Omental fat pad (tissue), 4 donors: ENCODE measurements around the gene TRHDE. TPM values are rescaled to one million over a fixed set of nuclear protein-coding genes. Genes with fewer than 3 reads are reported as not detected.

ENCODE experiments used
- ATAC-seq: fragments of 150-250 bp; one replicate; pipeline ENCODE4 v1.9.1; 2016; ENCODE audit warnings: mild to moderate bottlenecking, moderate library complexity; ENCODE audit not compliant: low FRiP score
- DNase-seq: peaks from one replicate; pipeline ENCODE4 v3.0.0-alpha.2; 2019; ENCODE audit warnings: low spot score
- total RNA-seq, 4 donors: library from RNA; depleted of rRNA; stranded (reverse); fragments of >200 nt; gene quantifications; one replicate each; pipeline ENCODE4 v1.1.0, GENCODE V29; 2016
- TF ChIP-seq, protein P1 (sequence below), 3 donors: fragments of 450-650 bp; IDR thresholded peaks; one replicate each; pipeline ENCODE4 v1.5.1; 2016 to 2017; ENCODE audit warnings: antibody characterized with exemption in 3 of 3, mild to moderate bottlenecking in 3 of 3, moderate library complexity in 2 of 3

The TRHDE gene
- total RNA-seq, 4 donors from 2014 or later = 12.8 to 34.8 (median 14.8) TPM

- TF ChIP-seq, protein P1, sequence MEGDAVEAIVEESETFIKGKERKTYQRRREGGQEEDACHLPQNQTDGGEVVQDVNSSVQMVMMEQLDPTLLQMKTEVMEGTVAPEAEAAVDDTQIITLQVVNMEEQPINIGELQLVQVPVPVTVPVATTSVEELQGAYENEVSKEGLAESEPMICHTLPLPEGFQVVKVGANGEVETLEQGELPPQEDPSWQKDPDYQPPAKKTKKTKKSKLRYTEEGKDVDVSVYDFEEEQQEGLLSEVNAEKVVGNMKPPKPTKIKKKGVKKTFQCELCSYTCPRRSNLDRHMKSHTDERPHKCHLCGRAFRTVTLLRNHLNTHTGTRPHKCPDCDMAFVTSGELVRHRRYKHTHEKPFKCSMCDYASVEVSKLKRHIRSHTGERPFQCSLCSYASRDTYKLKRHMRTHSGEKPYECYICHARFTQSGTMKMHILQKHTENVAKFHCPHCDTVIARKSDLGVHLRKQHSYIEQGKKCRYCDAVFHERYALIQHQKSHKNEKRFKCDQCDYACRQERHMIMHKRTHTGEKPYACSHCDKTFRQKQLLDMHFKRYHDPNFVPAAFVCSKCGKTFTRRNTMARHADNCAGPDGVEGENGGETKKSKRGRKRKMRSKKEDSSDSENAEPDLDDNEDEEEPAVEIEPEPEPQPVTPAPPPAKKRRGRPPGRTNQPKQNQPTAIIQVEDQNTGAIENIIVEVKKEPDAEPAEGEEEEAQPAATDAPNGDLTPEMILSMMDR (IDR thresholded peaks at IDR 0.05) = no peak
- no peak for DNase-seq
- ATAC-seq = no peak
Observed at GRCh38 chr12:72716221-72716620, 444.1 kb downstream of the TRHDE start.

- ATAC-seq (no peak), DNase-seq (no peak)
- TF ChIP-seq, protein P1 (IDR thresholded peaks at IDR 0.05) = no peak
Observed at GRCh38 chr12:72717036-72717435, 444.9 kb downstream of the TRHDE start.
